Sigmoid colon (tissue), 7 donors: ENCODE results near the gene ZNF683. TPM values are rescaled to one million over a fixed set of nuclear protein-coding genes. Genes with fewer than 3 reads are reported as not detected.

Source experiments
- DNase-seq: peaks from one replicate; pipeline ENCODE4 v3.0.0-alpha.2; 2019
- H3K27ac ChIP-seq, 4 donors: fragments of 200-600 bp; sonication (generic); one replicate each; pipeline ENCODE4 v1.5.1; 2016 to 2019; ENCODE audit warnings: mild to moderate bottlenecking in 1 of 4
- H3K27me3 ChIP-seq, 3 donors: fragments of 200-600 bp; sonication (generic); one replicate each; pipeline ENCODE4 v1.5.1; 2019; ENCODE audit warnings: mild to moderate bottlenecking in 1 of 3
- H3K36me3 ChIP-seq, 4 donors: fragments of 200-600 bp; sonication (generic); one replicate each; pipeline ENCODE4 v1.5.1; 2016 to 2019
- H3K4me1 ChIP-seq, 4 donors: fragments of 200-600 bp; sonication (generic); one replicate each; pipeline ENCODE4 v1.5.1; 2017 to 2019
- H3K4me3 ChIP-seq, 4 donors: fragments of 200-600 bp; sonication (generic); one replicate each; pipeline ENCODE4 v1.5.1; 2017 to 2019; ENCODE audit warnings: mild to moderate bottlenecking in 2 of 4, moderate library complexity in 1 of 4
- H3K9me3 ChIP-seq, 4 donors: fragments of 200-600 bp in 3 of 4; sonication (generic) in 3 of 4; one replicate each; pipeline versions ENCODE4 v1.5.1 to v1.6.1; 2013 to 2019
- EP300 ChIP-seq, 4 donors: sonication (generic); formaldehyde crosslinking; IDR thresholded peaks; one replicate each; pipeline ENCODE4 v1.6.1; 2017; ENCODE audit warnings: antibody characterized with exemption in 4 of 4
- POLR2A ChIP-seq, 2 donors: fragments of 450-650 bp; IDR thresholded peaks; one replicate each; pipeline ENCODE4 v1.6.1; 2016; ENCODE audit warnings: antibody characterized with exemption in 2 of 2, mild to moderate bottlenecking in 2 of 2, moderate library complexity in 2 of 2
- POLR2AphosphoS5 ChIP-seq, 4 donors: sonication (generic); formaldehyde crosslinking; IDR thresholded peaks; one replicate each; pipeline ENCODE4 v1.6.1; 2017; ENCODE audit warnings: antibody characterized with exemption in 4 of 4
- WGBS, 2 donors: extraction: QIAGEN DNeasy Blood & Tissue Kit; methylation state at CpG; one replicate each; pipeline ENCODE4 v1.1.7; 2013; 5-methylcytosine and 5-hydroxymethylcytosine counted together
- intact Hi-C: fragments of 100-400 bp; cut with DNase I; formaldehyde crosslinking; loops from one replicate; pipeline ENCODE4 v1.15.1; 2023
- polyA plus RNA-seq, 3 donors: library from polyadenylated mRNA; stranded (reverse); fragments of 200-250 nt; gene quantifications; one replicate each; pipeline ENCODE4 v1.2.3, GENCODE V29; 2013
- total RNA-seq, 4 donors: library from RNA; depleted of rRNA; stranded (reverse); fragments of >200 nt; gene quantifications; one replicate each; pipeline ENCODE4 v1.1.0, GENCODE V29; 2016
- TF ChIP-seq, protein P1 (sequence below), 4 experiments: fragments of 450-650 bp in 3 of 4; fragments of 200-600 bp in 1 of 4; IDR thresholded peaks; one replicate each; pipeline ENCODE4 v1.5.1; 2016 to 2019; ENCODE audit warnings: antibody characterized with exemption in 4 of 4, mild to moderate bottlenecking in 3 of 4, moderate library complexity in 2 of 4
- donor health status: healthy with polysubstance abuse.
- donor health status: Bipolar disorder and iron deficiency.
- donor health status: healthy.

The ZNF683 gene
- total and polyA plus RNA-seq, 7 donors, result 0.52 TPM; not detected in 6

DNA sequence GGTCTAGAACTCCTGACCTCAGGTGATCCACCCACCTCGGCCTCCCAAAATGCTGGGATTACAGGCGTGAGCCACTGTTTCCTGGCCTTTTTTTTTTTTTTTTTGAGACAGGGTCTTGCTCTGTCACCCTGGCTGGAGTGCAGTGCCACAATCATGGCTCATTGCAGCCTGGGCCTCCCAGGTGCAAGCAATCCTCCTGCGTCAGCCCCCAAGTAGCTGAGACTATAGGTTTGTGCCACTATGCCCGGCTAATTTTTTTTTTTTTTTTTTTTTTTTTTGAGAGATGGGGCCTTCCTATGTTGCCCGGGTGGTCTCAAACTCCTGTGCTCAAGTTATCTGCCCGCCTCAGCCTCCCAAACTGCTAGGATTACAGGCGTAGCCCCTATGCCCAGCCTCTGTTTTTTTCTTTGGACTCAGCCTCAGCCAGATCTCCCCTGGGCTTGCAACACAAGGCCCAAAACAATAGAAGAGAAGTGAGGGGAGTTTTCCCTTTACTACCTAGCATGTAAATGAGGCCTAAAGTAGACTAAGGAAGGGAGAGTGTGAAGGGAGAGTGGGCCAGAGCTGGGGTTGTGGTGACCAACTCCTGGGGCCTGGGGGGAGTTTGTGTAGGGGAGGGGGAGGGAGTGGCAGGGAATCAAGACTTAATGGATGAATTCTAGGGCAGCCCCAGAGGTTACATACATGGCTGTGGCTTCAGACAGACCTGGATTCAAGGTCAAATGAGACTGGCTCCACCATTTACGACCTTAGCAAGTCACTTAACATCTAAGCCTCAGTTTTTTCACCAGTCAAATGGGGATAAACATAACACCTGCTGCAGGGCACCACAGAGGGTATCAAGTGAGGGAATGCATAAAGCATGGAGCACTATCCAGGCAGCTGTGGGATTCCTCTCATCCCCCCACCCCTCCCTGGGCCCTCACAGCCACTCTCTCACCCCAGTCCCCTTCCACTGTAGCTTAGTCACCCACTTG is 56.4 kb downstream of the ZNF683 start:
- Histone ChIP-seq H3K36me3 (no peaks in the 10 kb centered on the region), H3K4me3 (no peak overlapping the region), H3K27ac (no peak overlapping the region), H3K9me3 (no peaks in the 10 kb centered on the region), H3K27me3 (no peaks in the 10 kb centered on the region), H3K4me1 (peaks cover 0 to 3% (median 1%) of the 10 kb centered on the region in 4 donors)
- no peak for DNase-seq
- WGBS, 2 donors, result 77 to 86% methylated on average over 8 of the region's 8 CpGs
- intact Hi-C loops, result no loop called here
- TF ChIP-seq POLR2AphosphoS5 (IDR thresholded peaks at IDR 0.05), result no peak
- no peak for TF ChIP-seq POLR2A (IDR thresholded peaks at IDR 0.05)
- no peak for TF ChIP-seq EP300 (IDR thresholded peaks at IDR 0.05)
- TF ChIP-seq, protein P1, sequence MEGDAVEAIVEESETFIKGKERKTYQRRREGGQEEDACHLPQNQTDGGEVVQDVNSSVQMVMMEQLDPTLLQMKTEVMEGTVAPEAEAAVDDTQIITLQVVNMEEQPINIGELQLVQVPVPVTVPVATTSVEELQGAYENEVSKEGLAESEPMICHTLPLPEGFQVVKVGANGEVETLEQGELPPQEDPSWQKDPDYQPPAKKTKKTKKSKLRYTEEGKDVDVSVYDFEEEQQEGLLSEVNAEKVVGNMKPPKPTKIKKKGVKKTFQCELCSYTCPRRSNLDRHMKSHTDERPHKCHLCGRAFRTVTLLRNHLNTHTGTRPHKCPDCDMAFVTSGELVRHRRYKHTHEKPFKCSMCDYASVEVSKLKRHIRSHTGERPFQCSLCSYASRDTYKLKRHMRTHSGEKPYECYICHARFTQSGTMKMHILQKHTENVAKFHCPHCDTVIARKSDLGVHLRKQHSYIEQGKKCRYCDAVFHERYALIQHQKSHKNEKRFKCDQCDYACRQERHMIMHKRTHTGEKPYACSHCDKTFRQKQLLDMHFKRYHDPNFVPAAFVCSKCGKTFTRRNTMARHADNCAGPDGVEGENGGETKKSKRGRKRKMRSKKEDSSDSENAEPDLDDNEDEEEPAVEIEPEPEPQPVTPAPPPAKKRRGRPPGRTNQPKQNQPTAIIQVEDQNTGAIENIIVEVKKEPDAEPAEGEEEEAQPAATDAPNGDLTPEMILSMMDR (IDR thresholded peaks at IDR 0.05), result no peak

DNA sequence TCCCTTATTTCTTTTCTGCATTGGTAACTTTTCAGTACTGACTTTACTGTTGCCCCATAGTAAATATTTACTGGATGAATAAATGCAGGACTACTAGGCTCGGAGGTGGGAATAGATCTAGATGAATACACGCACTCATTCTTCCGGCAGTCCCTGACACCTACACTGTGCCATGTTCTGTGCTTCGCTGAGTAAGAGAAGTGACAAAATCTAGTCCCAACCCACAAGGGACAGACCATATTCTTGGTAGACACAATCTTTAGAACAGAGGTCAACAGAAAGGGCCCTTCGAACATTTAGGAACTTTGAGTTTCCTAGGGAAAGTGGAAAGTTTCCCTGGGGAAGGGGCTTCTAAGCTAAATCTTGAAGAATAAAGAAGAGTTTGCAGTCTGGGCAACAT is 58.0 kb downstream of the ZNF683 start:
- H3K4me3 ChIP-seq, result no peak overlapping the region
- H3K36me3 ChIP-seq, result no peaks in the 10 kb centered on the region
- no peaks in the 10 kb centered on the region for H3K27me3 ChIP-seq
- TF ChIP-seq POLR2AphosphoS5 (IDR thresholded peaks at IDR 0.05) (no peak), EP300 (IDR thresholded peaks at IDR 0.05) (no peak), POLR2A (IDR thresholded peaks at IDR 0.05) (no peak)
- TF ChIP-seq, protein P1 (IDR thresholded peaks at IDR 0.05), result no peak
- intact Hi-C loops, result no loop called here
- H3K27ac ChIP-seq, result no peak overlapping the region
- no peak for DNase-seq
- WGBS, 2 donors, result 80 to 85% methylated on average over 5 of the region's 5 CpGs
- H3K4me1 ChIP-seq, result no peaks in the 10 kb centered on the region
- H3K9me3 ChIP-seq, result no peaks in the 10 kb centered on the region

Other genes with a start within 250 kb of the ZNF683 start
- gene FAM110D, start 213.7 kb downstream of the ZNF683 start, total RNA-seq, result 1 to 10 TPM; 1.1 to 4.2 (median 2.2) TPM
- 1 to 10 TPM in 1 of 3 donors, under 1 TPM in 1, not detected in 1; 0.60 to 1.1 TPM for gene FAM110D, start 213.7 kb downstream of the ZNF683 start, polyA plus RNA-seq
- gene C1orf232, start 203.8 kb downstream of the ZNF683 start, total RNA-seq, result not detected
- not detected for gene C1orf232, start 203.8 kb downstream of the ZNF683 start, polyA plus RNA-seq
- gene ZNF593, start 202.8 kb downstream of the ZNF683 start, total RNA-seq, result 10 to 100 TPM; 16.3 to 37.2 (median 32.1) TPM
- gene ZNF593, start 202.8 kb downstream of the ZNF683 start, polyA plus RNA-seq, result 100 to 1,000 TPM in 1 of 3 donors, 10 to 100 TPM in 2; 38.4 to 114 (median 61.3) TPM
- gene ZNF593OS, start 200.9 kb downstream of the ZNF683 start, total RNA-seq, result not detected
- under 1 TPM in 1 of 3 donors, not detected in 2; 0.13 TPM for gene ZNF593OS, start 200.9 kb downstream of the ZNF683 start, polyA plus RNA-seq
- gene CNKSR1, start 195.3 kb downstream of the ZNF683 start, total RNA-seq, result 1 to 10 TPM in 2 of 4 donors, under 1 TPM in 1, not detected in 1; 0.82 to 4.7 (median 1.8) TPM
- 10 to 100 TPM; 13.8 to 29.0 (median 16.0) TPM for gene CNKSR1, start 195.3 kb downstream of the ZNF683 start, polyA plus RNA-seq
- gene CATSPER4, start 182.1 kb downstream of the ZNF683 start, total RNA-seq, result not detected
- under 1 TPM in 1 of 3 donors, not detected in 2; 0.04 TPM for gene CATSPER4, start 182.1 kb downstream of the ZNF683 start, polyA plus RNA-seq
- gene CEP85, start 138.6 kb downstream of the ZNF683 start, total RNA-seq, result 1 to 10 TPM; 1.9 to 5.4 (median 3.3) TPM
- gene CEP85, start 138.6 kb downstream of the ZNF683 start, polyA plus RNA-seq, result 10 to 100 TPM in 1 of 3 donors, 1 to 10 TPM in 2; 2.4 to 12.9 (median 9.7) TPM
- gene SH3BGRL3, start 92.7 kb downstream of the ZNF683 start, total RNA-seq, result 10 to 100 TPM; 32.9 to 41.5 (median 37.6) TPM
- gene SH3BGRL3, start 92.7 kb downstream of the ZNF683 start, polyA plus RNA-seq, result 100 to 1,000 TPM; 303 to 575 (median 543) TPM
- gene UBXN11, start 66.1 kb downstream of the ZNF683 start, total RNA-seq, result 10 to 100 TPM in 3 of 4 donors, 1 to 10 TPM in 1; 9.8 to 17.7 (median 13.1) TPM
- 10 to 100 TPM in 1 of 3 donors, 1 to 10 TPM in 2; 3.0 to 22.7 (median 4.2) TPM for gene UBXN11, start 66.1 kb downstream of the ZNF683 start, polyA plus RNA-seq
- gene CD52, start 54.8 kb downstream of the ZNF683 start, total RNA-seq, result 1 to 10 TPM in 2 of 4 donors, not detected in 2; 1.6 to 5.7 TPM
- gene CD52, start 54.8 kb downstream of the ZNF683 start, polyA plus RNA-seq, result 100 to 1,000 TPM in 1 of 3 donors, 10 to 100 TPM in 2; 19.8 to 556 (median 41.4) TPM
- gene CRYBG2, start 18.6 kb downstream of the ZNF683 start, total RNA-seq, result 1 to 10 TPM in 1 of 4 donors, under 1 TPM in 1, not detected in 2; 0.55 to 1.8 TPM
- 10 to 100 TPM; 13.8 to 21.0 (median 19.9) TPM for gene CRYBG2, start 18.6 kb downstream of the ZNF683 start, polyA plus RNA-seq
- gene LIN28A, start 38.1 kb upstream of the ZNF683 start, total RNA-seq, result not detected
- not detected for gene LIN28A, start 38.1 kb upstream of the ZNF683 start, polyA plus RNA-seq
- gene DHDDS, start 59.6 kb upstream of the ZNF683 start, total RNA-seq, result 10 to 100 TPM; 16.6 to 33.5 (median 24.7) TPM
- 10 to 100 TPM; 46.2 to 64.3 (median 59.0) TPM for gene DHDDS, start 59.6 kb upstream of the ZNF683 start, polyA plus RNA-seq
- gene HMGN2, start 99.7 kb upstream of the ZNF683 start, total RNA-seq, result 100 to 1,000 TPM; 150 to 403 (median 234) TPM
- 100 to 1,000 TPM; 474 to 749 (median 570) TPM for gene HMGN2, start 99.7 kb upstream of the ZNF683 start, polyA plus RNA-seq
- gene RPS6KA1, start 157.0 kb upstream of the ZNF683 start, total RNA-seq, result 10 to 100 TPM in 1 of 4 donors, 1 to 10 TPM in 3; 2.5 to 11.5 (median 6.8) TPM
- gene RPS6KA1, start 157.0 kb upstream of the ZNF683 start, polyA plus RNA-seq, result 100 to 1,000 TPM in 1 of 3 donors, 10 to 100 TPM in 2; 91.3 to 116 (median 91.5) TPM